ENCODE data around the gene RFPL1.

- TF ChIP-seq POLR2A (IDR thresholded peaks at IDR 0.05) (no peak), CTCF (IDR thresholded peaks at IDR 0.05) (no peak), POLR2AphosphoS5 (IDR thresholded peaks at IDR 0.05) (no peak)
These were observed 41.8 kb downstream of the RFPL1 start for GRCh38 chr22:29480262-29480511.
